ENCODE data around the gene ERBB4.

DNA sequence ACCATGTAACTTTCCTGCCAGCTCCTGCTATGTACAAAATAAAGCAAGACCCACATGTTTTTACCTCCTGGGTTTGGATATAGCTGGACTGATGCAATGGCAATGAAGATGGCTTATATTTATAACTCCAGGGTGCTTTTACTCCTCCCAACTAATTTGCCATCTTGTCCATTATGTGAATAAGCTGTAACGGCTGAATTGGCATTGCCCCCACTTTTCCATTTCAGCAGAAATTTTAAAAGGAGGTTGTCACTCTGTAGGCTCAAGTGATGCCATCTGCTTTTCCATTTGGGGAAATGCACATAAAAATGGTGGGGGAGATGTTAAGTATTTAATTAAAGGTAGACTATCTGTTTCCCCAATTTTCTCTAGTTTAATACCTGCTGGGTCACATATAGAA, 345.5 kb downstream of the ERBB4 start:
- TF ChIP-seq, protein P1, sequence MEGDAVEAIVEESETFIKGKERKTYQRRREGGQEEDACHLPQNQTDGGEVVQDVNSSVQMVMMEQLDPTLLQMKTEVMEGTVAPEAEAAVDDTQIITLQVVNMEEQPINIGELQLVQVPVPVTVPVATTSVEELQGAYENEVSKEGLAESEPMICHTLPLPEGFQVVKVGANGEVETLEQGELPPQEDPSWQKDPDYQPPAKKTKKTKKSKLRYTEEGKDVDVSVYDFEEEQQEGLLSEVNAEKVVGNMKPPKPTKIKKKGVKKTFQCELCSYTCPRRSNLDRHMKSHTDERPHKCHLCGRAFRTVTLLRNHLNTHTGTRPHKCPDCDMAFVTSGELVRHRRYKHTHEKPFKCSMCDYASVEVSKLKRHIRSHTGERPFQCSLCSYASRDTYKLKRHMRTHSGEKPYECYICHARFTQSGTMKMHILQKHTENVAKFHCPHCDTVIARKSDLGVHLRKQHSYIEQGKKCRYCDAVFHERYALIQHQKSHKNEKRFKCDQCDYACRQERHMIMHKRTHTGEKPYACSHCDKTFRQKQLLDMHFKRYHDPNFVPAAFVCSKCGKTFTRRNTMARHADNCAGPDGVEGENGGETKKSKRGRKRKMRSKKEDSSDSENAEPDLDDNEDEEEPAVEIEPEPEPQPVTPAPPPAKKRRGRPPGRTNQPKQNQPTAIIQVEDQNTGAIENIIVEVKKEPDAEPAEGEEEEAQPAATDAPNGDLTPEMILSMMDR (IDR thresholded peaks at IDR 0.05) = no peak
- TF ChIP-seq, protein P2, sequence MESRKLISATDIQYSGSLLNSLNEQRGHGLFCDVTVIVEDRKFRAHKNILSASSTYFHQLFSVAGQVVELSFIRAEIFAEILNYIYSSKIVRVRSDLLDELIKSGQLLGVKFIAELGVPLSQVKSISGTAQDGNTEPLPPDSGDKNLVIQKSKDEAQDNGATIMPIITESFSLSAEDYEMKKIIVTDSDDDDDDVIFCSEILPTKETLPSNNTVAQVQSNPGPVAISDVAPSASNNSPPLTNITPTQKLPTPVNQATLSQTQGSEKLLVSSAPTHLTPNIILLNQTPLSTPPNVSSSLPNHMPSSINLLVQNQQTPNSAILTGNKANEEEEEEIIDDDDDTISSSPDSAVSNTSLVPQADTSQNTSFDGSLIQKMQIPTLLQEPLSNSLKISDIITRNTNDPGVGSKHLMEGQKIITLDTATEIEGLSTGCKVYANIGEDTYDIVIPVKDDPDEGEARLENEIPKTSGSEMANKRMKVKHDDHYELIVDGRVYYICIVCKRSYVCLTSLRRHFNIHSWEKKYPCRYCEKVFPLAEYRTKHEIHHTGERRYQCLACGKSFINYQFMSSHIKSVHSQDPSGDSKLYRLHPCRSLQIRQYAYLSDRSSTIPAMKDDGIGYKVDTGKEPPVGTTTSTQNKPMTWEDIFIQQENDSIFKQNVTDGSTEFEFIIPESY (IDR thresholded peaks at IDR 0.05; ENCODE audit: borderline replicate concordance, low read depth) = no peak
- TF ChIP-seq EP300 (IDR thresholded peaks at IDR 0.05; ENCODE audit: borderline replicate concordance in 1 of 2, low read depth in 1 of 2, low read length in 1 of 2) = no peak
- TF ChIP-seq CHD2 (IDR thresholded peaks at IDR 0.05; ENCODE audit: low read length, partially characterized antibody) = no peak
- TF ChIP-seq SIN3A (IDR thresholded peaks at IDR 0.05; ENCODE audit: borderline replicate concordance, low read depth, low read length) = no peak
- TF ChIP-seq JUND (IDR thresholded peaks at IDR 0.05) = no peak
- TF ChIP-seq FOXJ3 (CRISPR knock-in tag; IDR thresholded peaks at IDR 0.05) = no peak
- no peak for TF ChIP-seq TEAD4 (IDR thresholded peaks at IDR 0.05; ENCODE audit: borderline replicate concordance, insufficient read depth)

Measured in SK-N-SH (cell line).